Measurements from ENCODE around the gene GBA2. TPM values are rescaled to one million over a fixed set of nuclear protein-coding genes. Genes with fewer than 3 reads are reported as not detected.

The GBA2 gene
- total RNA-seq = 10 to 100 TPM; 36.1 to 83.6 (median 50.1) TPM
- 100 to 1,000 TPM in 1 of 3 donors, 10 to 100 TPM in 2; 47.0 to 107 (median 47.4) TPM for polyA plus RNA-seq
- long read RNA-seq, donor 1, transcript GBA2-203 (17 exons, 3,611 nt) = major isoform, 24 of 52 reads
- long read RNA-seq, donor 1, partial matches to known transcripts = 9 of 52 reads
- long read RNA-seq, donor 1, other reads (novel, unspliced or antisense) = 17 of 52 reads
- long read RNA-seq, donor 2, transcript GBA2-203 (17 exons, 3,611 nt) = major isoform, 53 of 140 reads
- long read RNA-seq, donor 2, partial matches to known transcripts = 28 of 140 reads
- long read RNA-seq, donor 2, other reads (novel, unspliced or antisense) = 55 of 140 reads

- Histone ChIP-seq H3K4me3 (peak within 1 kb of the TSS; percentile 93), H3K9me3 (no peaks in the 10 kb centered on the region), H3K27ac (peak within 1 kb of the TSS; percentile 90), H3K4me1 (peaks cover 42% of the 10 kb centered on the region), H3K36me3 (ENCODE audit: insufficient read depth in 1 of 2, low read depth in 1 of 2) (peaks cover 8 to 64% of the 10 kb centered on the region in 2 donors), H3K27me3 (ENCODE audit: insufficient read depth in 3 of 3, low read length in 2 of 3) (no peaks in the 10 kb centered on the region)
- ATAC-seq (peak; percentile 93 to 95 (median 94)), DNase-seq (peak; percentile 88 to 94)
- no peak for TF ChIP-seq CTCF (IDR thresholded peaks at IDR 0.05)
- 0% methylated on average over 43 to 69 of the region's 69 CpGs for WGBS, 3 donors
- intact Hi-C loops (cut with DNase I) = loop anchor here in 1 of 2 donors (2.0 kb wide), 1 partner anchor 14 kb away; no protein-coding TSS in a partner anchor
Measured at GRCh38 chr9:35748858-35749514, at the start of gene GBA2, which contains the start of gene RGP1. Gene GBA2, minus strand, starts transcription at chr9:35749228. Its CDS starts 524 bp downstream, at chr9:35748704. Gene RGP1, plus strand, starts transcription at chr9:35749287. Its CDS starts 469 bp downstream, at chr9:35749756.

- ATAC-seq (no peak), DNase-seq (no peak)
- no peak overlapping the region for H3K27ac ChIP-seq
- intact Hi-C loops (cut with DNase I) = no loop called here
- WGBS, 3 donors = 80 to 91% (median 81%) methylated on average over 6 of the region's 6 CpGs
- H3K9me3 ChIP-seq = no peaks in the 10 kb centered on the region
- no peak for TF ChIP-seq CTCF (IDR thresholded peaks at IDR 0.05)
- no peak overlapping the region for H3K4me3 ChIP-seq
- peaks cover 30% of the 10 kb centered on the region for H3K4me1 ChIP-seq
- no peaks in the 10 kb centered on the region for H3K27me3 ChIP-seq (ENCODE audit: insufficient read depth in 3 of 3, low read length in 2 of 3)
- H3K36me3 ChIP-seq (ENCODE audit: insufficient read depth in 1 of 2, low read depth in 1 of 2) = peaks cover 3 to 30% of the 10 kb centered on the region in 2 donors
Measured at GRCh38 chr9:35797311-35798109, 48.5 kb upstream of the GBA2 start.

- Histone ChIP-seq H3K27me3 (ENCODE audit: insufficient read depth in 3 of 3, low read length in 2 of 3) (no peaks in the 10 kb centered on the region), H3K27ac (peak overlapping the region; percentile 24), H3K4me1 (peaks cover 38% of the 10 kb centered on the region), H3K36me3 (ENCODE audit: insufficient read depth in 1 of 2, low read depth in 1 of 2) (peaks cover 3 to 13% of the 10 kb centered on the region in 2 donors), H3K4me3 (no peak overlapping the region), H3K9me3 (no peaks in the 10 kb centered on the region)
- no peak for ATAC-seq
- TF ChIP-seq CTCF (IDR thresholded peaks at IDR 0.05) = no peak
- intact Hi-C loops (cut with DNase I) = no loop called here
- DNase-seq = no peak
Measured at GRCh38 chr9:35795695-35796094, 46.7 kb upstream of the GBA2 start.

DNA sequence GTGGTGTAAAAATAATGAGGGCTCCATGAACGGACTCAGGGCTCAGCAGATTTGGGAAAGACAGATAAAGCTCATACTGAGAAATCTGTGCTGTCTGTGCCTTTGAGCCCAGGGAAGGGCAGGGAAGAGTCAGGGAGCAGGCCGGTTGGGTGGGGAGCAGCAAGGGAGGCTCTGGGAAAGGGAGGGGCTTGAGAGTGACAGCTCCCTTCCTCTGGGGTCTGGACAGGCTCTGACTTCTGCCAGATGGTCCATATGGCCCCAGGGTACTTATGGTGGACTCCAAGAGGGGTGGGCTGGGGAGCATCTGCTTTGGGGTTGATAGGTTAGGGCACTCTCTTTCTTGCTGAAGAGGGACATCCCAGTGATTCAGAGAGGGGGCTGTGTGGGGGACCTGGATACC lies 44.4 kb upstream of the GBA2 start:
- no peaks in the 10 kb centered on the region for H3K27me3 ChIP-seq (ENCODE audit: insufficient read depth in 3 of 3, low read length in 2 of 3)
- H3K27ac ChIP-seq = no peak overlapping the region
- DNase-seq (no peak), ATAC-seq (no peak)
- no peak for TF ChIP-seq CTCF (IDR thresholded peaks at IDR 0.05)
- 50 to 59% (median 53%) methylated on average over 2 of the region's 2 CpGs for WGBS, 3 donors
- no peaks in the 10 kb centered on the region for H3K36me3 ChIP-seq (ENCODE audit: insufficient read depth in 1 of 2, low read depth in 1 of 2)
- intact Hi-C loops (cut with DNase I) = loop anchor here in 1 of 2 donors (2.0 kb wide), 1 partner anchor 17 kb away; no protein-coding TSS in a partner anchor
- H3K4me3 ChIP-seq = peak overlapping the region; percentile 79
- H3K9me3 ChIP-seq = no peaks in the 10 kb centered on the region
- H3K4me1 ChIP-seq = peaks cover 37% of the 10 kb centered on the region
